ENCODE measurements around the gene AQP12A.
"Not testable (repeated sequence)": the region's sequence is repeated elsewhere in the genome, so short reads cannot be mapped to it uniquely, and the experiment has no call there.

Gene AQP12A, protein sequence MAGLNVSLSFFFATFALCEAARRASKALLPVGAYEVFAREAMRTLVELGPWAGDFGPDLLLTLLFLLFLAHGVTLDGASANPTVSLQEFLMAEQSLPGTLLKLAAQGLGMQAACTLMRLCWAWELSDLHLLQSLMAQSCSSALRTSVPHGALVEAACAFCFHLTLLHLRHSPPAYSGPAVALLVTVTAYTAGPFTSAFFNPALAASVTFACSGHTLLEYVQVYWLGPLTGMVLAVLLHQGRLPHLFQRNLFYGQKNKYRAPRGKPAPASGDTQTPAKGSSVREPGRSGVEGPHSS

DNA sequence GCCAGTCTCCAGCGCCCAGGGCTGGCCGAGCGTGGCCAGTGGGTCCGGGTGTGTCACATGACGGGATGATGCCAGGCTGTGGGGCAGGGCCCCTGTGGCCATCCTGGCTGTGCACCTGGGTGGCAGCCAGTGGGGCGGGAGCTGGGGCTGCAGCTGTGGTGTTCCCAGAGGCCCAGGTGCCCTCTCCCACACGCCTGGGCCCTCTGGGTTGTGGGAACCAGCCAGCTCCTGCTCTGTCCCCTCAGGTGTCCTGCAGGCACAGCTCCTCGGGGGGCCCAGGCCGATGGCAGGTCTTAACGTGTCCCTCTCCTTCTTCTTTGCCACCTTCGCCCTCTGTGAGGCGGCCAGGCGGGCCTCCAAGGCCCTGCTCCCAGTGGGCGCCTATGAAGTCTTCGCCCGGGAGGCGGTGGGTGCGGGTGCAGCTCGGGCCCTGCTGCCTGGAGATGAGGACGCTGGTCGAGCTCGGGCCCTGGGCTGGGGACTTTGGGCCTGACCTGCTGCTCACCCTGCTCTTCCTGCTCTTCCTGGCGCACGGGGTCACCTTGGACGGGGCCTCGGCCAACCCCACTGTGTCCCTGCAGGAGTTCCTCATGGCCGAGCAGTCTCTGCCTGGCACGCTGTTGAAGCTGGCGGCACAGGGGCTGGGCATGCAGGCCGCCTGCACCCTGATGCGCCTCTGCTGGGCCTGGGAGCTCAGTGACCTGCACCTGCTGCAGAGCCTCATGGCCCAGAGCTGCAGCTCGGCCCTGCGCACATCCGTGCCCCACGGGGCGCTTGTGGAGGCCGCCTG, at the start of gene AQP12A:
Gene AQP12A, plus strand, starts transcription at position 236 of the 790 bp plus-strand sequence. Its CDS starts 48 bp downstream, at position 284.
- DNase-seq (ENCODE audit: low read depth), result not testable (repeated sequence)

GRCh38 chr2:240642061-240642805, 49.4 kb upstream of the AQP12A start:
- no peak for DNase-seq (ENCODE audit: low read depth)

DNA sequence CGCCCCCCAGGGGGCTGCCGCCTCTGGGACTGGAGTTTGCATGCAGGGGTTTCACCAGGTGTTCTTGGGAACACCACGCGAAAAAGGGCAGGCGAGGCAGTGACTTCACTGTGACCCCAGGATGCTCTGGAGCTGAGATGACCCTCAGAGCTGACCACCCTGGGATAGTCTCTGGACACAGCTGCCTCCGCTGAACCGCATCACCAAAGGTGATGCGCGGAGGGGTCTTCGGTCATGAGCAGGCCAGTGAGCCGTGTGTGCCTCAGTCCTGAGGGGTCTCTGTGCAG, 48.9 kb upstream of the AQP12A start:
- DNase-seq (ENCODE audit: low read depth), result no peak

DNA sequence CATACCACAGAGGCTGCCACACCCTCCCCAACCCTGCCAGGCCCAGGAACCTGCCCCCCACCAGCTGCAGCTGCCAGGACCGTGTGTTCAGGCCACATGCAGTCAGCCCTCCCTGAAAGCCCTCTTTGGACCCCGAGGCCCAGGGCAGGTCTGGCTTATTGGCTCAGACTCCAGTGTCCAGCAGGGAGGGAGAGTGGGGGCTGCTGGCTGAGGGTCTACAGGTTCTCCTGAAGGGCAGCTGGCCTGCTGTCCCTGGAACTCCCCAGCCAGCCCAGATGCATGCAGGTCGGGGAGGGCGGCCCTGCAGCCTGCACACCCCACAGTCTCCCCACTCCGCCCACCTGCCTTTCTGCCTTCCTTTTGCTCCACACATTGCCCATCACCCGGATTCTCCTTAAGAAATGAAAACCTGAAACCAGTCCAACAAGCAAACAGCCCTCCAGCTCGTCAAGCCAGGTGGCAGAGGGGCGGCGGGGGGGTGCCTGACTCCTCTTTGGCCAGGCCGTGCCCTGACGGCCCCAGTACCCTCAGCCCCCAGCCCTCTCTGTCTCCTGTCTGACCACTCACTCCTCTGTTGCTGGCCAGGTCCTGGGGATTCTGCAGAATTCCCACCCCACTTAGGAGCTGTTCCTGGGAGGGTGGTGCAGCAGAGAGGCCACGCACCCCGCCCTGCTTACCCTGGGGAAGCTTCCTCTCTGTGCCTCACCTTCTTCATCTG, 48.4 kb upstream of the AQP12A start:
- no peak for DNase-seq (ENCODE audit: low read depth)

DNA sequence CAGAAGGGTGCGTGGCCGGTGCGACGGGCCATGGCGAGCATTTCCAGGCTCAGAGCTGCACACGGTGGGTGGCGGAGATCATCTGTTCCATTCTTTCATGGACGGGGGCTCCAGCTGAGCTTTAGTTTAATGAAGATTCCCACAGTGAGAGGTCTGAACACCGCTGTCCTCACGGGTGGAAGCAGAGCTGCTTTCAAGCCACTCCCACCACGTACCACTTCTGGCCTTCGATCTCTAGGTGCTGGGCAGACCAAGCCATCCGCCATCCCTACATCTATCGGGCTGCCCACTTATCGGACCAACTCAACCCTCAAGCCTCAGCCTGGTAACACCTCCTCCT, 47.9 kb upstream of the AQP12A start:
- no peak for DNase-seq (ENCODE audit: low read depth)

GRCh38 chr2:240644171-240644651, 47.5 kb upstream of the AQP12A start:
- DNase-seq (ENCODE audit: low read depth), result no peak

GRCh38 chr2:240644859-240645301, 46.8 kb upstream of the AQP12A start:
- DNase-seq (ENCODE audit: low read depth), result no peak

DNA sequence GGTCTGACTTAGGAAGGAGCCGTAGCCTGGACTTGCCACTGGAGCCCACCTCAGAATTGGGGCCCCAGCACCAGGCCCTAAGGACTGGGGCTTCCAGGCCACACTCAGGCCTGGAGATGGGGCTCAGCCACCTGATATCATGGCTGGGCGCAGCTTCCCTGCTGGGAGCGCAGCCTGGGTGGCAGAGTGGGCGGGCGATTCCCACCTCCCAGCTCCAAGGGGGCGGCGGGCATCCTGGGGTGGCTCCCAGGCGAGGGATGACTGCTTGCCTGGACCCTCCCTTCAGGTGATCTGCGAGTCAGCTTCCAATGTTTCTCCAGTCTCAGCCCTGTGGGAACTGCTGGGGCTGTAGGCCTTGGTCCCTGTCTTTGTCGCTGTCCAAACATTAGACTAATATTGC, 46.3 kb upstream of the AQP12A start:
- DNase-seq (ENCODE audit: low read depth), result no peak

- DNase-seq (ENCODE audit: low read depth), result no peak
These were observed 45.9 kb upstream of the AQP12A start for GRCh38 chr2:240645801-240646175.

DNA sequence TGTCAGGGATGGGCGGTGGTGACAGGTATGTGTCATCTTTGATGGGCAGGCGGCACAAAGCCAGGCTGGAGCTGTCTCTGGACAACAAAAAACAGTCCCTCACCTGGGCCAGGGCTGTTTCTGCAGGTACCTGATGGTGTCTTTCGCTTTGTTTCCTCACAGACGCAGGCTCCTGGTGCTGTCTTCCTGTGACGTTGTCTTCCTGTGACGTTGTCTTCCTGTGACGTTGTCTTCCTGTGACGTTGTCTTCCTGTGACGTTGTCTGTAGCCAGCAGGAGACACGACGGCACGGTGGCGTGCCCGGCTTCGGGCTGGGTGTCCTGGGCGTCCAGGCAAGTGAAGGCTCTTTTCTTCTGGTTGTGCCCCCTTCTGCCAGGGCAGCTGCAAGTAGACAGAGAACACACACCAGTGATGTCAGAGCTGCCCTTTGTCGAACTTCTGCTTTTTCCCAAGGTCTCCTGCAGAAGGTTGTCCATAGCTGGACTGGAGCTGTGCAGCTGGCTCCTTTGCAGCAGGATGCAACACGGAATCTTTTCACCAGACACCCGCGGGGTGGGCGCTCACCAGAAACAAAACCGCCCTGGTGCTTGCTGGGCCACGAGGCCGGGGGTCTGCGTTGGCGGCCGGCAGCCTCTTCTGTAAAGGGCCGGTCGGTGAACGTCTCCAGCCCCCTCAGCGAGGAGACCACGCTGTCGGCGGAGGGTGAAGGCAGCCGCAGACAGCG, 45.3 kb upstream of the AQP12A start:
- DNase-seq (ENCODE audit: low read depth), result no peak

DNA sequence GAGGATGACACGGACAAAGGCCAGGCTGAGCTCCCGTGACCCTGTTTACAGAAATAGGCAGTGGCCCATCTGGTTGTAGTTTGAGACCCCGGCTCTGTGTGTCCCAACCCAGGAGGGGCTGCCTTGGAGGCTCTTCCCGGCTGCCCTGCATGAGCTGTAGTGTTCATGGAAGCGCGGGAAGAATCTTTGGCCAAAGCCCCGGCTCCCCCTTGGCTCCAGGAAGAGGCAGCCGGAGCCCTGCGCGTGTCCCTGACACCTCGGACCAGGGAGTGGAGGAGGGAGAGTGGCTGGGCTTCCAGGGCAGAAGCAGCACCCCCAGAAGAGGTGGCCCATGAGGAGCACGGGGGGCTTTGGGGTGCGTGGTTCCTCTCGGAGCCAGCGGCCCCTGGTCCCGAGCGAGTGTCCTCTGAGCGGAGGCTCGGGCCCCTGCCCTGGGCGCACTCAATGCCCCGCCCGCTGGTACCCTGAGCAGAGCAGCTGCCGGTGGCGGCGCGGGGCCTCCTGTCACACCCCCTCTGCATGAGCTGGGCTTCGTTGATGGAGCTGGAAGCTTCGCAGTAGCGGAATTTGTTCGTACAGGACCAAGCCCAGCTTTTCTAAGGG, 44.7 kb upstream of the AQP12A start:
- no peak for DNase-seq (ENCODE audit: low read depth)

DNA sequence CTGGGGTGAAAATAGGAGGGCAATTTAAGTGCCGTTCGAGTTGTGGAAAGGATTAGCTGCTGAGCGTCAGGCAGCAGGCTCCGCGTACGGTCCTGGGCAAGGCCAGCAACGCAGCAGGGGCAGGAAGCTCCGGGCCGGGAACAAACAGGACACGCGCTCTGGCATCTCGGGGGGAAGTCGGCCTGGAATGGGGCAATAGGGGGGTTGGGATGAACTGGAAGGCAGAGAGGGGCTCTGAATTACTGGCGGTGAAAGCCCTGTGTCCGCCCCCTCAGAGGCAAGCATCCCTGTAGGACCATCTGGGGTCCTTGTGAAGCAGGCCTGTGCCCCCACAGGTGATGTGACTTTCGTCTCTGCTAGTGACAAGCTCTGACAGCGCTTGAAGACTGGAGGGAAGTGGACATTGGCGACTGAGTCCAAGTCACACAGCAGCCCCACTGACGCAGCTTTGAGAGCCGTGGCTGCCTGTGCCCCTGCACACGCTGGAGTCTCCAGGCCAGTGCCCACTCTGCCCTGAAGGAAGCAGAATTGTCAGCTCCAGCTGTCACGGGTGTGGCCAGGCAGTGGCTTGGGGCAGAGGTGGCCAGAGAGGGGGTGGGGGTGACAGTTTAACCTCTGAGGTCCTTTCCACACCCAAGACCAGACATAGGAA, 44.0 kb upstream of the AQP12A start:
- no peak for DNase-seq (ENCODE audit: low read depth)

DNA sequence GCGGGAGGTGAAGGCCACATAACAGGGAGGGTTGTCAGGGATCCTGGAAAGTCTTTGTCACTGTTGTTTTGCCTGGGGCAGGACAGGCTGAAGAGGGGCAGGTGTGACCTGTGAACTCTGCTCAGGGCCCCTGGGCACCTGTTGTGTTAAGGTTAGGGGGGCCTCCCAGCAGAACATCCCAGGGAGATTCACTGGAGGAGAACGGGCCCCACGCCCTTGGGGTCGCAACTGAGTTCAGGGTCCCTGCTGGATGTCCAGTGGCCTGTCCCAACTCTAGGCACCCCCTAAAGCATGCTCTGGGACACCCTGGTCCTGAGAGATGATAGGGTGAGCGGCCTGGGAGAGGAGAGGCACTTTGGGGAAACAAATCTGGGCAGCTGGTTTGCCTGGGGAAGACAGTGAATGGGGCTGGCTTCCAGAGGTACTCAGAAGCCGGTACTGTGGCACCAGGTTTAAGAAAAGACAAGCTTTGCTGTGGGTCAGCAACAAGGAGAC, 43.5 kb upstream of the AQP12A start:
- DNase-seq (ENCODE audit: low read depth), result no peak

- no peak for DNase-seq (ENCODE audit: low read depth)
These were observed 42.9 kb upstream of the AQP12A start for GRCh38 chr2:240648650-240649275.

GRCh38 chr2:240649331-240649730, 42.3 kb upstream of the AQP12A start:
- no peak for DNase-seq (ENCODE audit: low read depth)

- DNase-seq (ENCODE audit: low read depth), result no peak
These were observed 41.3 kb upstream of the AQP12A start for GRCh38 chr2:240650254-240650965.

- no peak for DNase-seq (ENCODE audit: low read depth)
These were observed 40.5 kb upstream of the AQP12A start for GRCh38 chr2:240651185-240651584.

GRCh38 chr2:240655931-240656886, 35.5 kb upstream of the AQP12A start:
- no peak for DNase-seq (ENCODE audit: low read depth)

All from GM04503 (cell line).